Fibroblast of skin of left biceps (primary cell): ENCODE results near the gene CRELD2.

Experiments
- DNase-seq, 2 experiments: peaks; one replicate each; pipeline ENCODE4 v3.0.0-alpha.2; 2013; ENCODE audit warnings: low read depth in 2 of 2

Gene CRELD2

DNA sequence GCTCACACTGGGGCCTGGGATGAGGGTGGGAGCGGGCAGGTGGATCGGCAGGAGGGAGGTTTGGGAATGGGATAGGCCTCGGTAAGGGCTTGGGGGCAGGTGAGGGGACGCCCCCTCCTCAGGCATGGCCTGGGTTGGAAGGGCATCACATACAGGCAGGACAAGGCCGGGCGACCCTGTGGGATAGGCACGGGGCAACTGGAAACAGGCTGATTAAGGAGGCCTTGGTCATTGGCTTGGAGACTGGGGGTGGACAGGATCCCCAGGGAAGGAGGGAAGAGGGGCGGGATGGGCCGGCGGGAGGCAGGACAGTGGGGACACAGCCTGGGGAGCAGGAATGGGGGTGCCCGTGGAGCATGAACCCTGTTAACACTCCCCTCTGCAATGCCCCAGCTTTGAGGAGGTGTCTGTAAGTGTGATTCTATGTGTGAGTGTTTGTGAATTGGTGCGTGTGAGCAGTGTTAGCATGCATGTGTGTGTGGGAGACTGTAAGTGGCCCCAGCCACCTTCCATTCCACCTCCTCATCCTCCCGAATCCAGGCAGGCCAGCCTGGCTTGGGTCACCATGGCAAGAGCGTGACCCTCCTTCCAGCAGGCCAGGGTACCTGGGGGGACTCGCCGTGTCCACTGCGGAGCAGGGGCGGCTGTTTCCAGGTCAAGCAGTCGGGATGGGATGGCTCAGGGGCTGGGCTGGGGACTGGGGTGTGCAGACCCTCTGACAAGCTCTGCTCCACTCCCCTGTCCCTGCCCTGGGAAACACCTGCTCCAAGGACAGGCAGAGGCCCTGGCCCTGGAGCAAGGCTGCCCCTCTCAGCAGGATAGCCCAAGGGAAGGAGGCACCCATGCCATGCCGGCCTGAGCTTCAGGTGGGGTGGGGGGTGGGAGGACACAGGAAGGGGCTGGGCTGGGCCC lies 38.7 kb downstream of the CRELD2 start:
- no peak for DNase-seq

DNA sequence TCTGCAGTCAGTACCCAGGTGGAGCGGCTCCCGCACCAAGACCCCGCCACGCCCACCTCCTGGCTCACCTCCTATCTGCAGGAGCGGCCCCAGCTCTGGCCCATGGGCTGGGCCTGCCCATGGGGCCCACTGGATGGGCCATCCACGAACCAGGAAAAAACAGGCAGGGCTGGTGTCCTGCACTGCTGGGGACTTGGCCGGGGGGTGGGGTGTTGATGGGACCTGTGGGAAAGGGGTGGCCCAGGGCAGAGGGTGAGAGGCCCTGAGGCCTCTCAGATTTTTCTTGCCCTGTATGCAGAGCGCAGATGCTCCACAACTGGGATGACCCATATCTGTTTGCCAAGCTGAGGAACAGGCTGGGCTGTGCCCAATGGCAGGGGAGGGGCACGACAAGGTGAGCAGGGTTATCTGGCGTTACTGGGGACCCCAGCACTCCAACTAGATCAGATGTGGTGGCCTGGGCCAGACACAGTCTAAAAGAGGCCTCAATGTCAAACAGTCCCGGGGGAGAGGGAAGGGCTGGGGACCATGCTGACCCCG lies 39.5 kb downstream of the CRELD2 start:
- no peak for DNase-seq

DNA sequence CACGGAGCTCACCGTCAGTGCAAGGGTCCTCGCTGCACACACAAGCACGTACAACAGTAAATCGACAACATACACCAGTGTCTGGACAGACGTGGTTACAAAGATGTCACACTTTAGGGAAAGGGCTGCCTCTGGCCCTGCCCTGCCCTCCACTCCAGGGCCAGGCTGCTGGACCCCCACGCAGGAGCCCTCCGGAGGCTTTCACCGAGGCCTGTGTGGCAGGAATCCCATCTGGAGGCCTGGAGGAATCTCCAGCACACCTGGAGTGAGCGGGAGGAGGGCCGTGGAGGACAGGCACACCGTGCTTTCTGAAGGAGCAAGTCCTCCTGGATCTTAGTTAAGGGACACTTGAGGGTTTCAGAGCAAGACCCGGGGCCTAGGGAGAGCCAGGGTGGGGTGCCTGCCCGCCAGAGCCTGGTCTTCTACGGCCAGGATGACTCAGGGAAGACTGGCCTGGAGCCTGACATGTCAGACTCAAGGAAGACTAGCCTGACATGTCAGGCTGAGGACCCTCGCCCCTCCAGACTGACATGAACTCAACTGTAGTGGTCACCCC lies 40.0 kb downstream of the CRELD2 start:
- no peak for DNase-seq

DNA sequence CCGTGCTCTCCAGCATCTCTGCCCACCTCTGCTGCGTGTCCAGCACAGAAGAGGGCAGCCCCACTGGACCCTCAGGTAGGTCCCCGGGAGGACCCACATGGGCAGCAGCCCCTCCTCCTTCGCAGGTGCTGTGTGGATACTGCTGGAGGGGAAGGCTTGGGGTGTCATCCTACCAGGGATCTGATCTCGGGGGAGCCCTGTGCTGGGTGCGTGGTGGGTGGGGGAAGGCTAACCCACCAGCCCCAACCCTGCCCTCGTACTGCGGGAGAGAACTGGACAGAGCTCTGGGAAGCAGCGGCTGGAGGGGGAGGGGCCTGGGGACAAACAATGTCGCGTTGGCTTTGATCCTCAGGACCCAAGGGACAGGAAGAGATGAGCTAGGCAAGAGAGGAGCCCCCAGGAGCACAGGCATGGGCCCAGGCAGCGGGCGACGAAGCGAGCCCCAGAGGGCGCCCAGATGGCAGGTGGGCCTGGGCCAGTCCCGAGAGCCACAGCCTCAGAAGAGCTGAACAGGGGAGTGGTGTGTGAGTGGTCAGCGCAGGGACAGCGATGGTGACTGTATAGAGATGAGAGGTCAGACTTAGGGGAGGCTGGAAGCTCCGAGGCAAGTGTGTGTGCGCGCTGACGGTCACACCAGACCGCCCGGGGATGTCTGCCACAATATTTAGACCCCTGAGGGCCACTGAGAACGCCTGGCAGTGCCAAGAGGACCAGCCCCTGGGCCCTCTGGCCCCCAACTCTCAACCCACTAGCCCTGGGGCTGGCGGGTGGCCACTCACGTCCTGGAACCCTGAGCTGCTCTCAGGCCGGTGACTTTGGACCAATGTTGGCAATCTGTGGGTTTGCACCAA lies 40.7 kb downstream of the CRELD2 start:
- DNase-seq: no peak

DNA sequence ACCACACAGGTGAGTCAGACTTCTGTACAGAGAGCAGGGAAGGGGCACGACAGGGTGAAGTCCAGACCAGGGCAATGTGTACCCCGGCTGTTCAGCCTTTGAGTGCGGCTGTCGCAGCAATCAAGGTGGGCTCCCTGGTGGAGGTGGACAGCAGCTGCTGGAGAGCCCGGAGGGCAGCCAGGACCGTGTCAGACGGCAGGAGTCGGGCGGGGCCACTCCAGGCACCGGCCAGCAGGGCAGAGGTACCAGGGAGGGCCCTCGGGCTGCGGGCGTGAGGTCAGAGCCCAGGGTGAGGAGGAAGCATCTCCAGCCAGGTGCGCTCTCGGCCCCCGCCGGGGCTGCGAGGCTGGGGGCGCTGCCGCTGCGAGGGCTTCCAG lies 41.3 kb downstream of the CRELD2 start:
- DNase-seq: no peak

DNA sequence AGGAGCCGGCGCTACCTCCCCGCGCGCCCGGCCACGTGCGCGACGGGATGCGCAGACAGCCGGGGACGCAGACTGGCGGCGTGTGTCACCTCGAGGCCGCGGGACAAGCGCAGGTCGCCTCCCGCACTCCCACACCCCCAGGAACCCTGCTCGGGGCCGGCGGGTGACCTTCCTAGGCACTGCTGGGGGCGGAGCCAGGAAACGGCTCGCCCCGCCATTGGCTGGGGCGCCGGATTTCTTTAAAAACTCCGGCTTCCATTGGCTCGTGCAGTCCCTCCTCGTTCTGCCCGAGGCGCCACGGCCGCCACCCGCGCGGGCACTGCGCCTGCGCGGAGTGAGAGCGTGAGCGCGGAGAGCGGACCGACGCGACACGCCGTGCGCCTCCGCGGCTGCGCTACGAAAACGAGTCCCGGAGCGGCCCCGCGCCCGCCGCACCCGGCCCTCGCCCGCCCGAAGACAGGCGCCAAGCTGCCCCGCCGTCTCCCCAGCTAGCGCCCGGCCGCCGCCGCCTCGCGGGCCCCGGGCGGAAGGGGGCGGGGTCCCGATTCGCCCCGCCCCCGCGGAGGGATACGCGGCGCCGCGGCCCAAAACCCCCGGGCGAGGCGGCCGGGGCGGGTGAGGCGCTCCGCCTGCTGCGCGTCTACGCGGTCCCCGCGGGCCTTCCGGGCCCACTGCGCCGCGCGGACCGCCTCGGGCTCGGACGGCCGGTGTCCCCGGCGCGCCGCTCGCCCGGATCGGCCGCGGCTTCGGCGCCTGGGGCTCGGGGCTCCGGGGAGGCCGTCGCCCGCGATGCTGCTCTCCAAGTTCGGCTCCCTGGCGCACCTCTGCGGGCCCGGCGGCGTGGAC lies 41.9 kb downstream of the CRELD2 start, which contains the start of gene PIM3:
Gene PIM3 (plus strand): TSS at position 614 of the 846 bp plus-strand sequence. CDS start 176 bp downstream, at position 790.
- DNase-seq: peak; percentile 93 to 95

DNA sequence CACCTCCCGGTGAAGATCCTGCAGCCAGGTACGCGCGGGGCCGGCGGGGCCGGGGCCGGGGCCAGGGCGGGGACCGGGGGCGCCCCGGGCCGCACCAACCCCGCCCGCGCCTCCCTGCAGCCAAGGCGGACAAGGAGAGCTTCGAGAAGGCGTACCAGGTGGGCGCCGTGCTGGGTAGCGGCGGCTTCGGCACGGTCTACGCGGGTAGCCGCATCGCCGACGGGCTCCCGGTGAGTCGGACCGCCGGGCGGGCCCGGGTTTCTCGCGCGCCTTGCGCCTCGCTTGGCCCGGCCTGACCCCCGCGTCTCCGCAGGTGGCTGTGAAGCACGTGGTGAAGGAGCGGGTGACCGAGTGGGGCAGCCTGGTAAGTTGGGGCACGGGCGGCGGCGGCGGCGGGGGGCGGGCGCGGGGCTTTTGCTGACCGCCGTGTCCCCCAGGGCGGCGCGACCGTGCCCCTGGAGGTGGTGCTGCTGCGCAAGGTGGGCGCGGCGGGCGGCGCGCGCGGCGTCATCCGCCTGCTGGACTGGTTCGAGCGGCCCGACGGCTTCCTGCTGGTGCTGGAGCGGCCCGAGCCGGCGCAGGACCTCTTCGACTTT lies 42.7 kb downstream of the CRELD2 start:
- no peak for DNase-seq

DNA sequence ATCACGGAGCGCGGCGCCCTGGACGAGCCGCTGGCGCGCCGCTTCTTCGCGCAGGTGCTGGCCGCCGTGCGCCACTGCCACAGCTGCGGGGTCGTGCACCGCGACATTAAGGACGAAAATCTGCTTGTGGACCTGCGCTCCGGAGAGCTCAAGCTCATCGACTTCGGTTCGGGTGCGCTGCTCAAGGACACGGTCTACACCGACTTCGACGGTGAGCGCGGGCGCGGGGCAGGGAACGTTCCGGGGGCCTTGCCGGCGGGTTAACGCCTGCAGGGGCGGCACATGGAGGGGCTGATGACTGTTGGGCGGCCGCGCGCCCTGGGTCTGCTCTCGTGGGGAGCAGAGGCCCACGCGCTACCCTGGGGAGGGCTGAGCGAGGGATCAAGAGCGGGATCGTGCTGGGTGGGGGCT lies 43.2 kb downstream of the CRELD2 start:
- DNase-seq: no peak

DNA sequence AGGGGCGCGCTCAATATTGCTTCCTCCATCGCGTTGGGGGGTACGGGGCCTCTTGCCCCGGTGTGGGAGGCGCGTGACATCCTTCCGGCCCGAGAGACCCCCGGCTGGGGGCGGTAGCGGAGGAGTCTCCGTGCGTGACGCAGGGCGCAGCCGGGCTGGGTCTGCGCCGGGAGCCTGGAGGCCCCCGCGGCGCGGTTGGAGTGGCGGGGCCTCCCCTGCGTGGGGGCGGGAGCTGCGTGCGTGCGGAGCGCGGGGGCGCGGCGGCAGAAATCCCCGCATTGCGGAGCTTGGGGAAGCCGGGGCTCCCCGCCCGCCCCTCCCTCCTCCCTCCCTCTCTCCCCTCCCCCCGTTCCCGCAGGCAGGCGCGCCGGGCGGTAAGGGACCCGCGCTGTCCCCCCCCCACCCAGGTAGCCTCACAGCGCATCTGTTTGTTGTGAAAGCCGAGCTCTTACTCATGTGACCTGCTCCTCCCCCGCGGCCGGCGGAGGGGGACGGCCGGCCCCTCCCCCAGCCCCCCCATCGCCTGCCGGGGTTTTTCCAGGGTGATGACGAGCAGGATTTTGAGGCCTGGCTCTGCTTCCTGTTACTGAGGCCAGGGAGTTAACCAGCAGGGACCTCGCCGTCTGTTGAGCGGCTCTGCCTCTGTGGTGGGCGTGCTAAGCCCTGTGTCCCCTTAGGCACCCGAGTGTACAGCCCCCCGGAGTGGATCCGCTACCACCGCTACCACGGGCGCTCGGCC lies 43.7 kb downstream of the CRELD2 start:
- DNase-seq: peak; percentile 80

DNA sequence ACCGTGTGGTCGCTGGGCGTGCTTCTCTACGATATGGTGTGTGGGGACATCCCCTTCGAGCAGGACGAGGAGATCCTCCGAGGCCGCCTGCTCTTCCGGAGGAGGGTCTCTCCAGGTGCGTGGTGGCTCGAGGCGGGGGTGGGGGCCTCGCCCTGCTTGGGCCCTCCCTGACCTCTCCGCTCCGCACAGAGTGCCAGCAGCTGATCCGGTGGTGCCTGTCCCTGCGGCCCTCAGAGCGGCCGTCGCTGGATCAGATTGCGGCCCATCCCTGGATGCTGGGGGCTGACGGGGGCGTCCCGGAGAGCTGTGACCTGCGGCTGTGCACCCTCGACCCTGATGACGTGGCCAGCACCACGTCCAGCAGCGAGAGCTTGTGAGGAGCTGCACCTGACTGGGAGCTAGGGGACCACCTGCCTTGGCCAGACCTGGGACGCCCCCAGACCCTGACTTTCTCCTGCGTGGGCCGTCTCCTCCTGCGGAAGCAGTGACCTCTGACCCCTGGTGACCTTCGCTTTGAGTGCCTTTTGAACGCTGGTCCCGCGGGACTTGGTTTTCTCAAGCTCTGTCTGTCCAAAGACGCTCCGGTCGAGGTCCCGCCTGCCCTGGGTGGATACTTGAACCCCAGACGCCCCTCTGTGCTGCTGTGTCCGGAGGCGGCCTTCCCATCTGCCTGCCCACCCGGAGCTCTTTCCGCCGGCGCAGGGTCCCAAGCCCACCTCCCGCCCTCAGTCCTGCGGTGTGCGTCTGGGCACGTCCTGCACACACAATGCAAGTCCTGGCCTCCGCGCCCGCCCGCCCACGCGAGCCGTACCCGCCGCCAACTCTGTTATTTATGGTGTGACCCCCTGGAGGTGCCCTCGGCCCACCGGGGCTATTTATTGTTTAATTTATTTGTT lies 44.6 kb downstream of the CRELD2 start:
- no peak for DNase-seq

DNA sequence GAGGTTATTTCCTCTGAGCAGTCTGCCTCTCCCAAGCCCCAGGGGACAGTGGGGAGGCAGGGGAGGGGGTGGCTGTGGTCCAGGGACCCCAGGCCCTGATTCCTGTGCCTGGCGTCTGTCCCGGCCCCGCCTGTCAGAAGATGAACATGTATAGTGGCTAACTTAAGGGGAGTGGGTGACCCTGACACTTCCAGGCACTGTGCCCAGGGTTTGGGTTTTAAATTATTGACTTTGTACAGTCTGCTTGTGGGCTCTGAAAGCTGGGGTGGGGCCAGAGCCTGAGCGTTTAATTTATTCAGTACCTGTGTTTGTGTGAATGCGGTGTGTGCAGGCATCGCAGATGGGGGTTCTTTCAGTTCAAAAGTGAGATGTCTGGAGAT lies 45.2 kb downstream of the CRELD2 start:
- no peak for DNase-seq

DNA sequence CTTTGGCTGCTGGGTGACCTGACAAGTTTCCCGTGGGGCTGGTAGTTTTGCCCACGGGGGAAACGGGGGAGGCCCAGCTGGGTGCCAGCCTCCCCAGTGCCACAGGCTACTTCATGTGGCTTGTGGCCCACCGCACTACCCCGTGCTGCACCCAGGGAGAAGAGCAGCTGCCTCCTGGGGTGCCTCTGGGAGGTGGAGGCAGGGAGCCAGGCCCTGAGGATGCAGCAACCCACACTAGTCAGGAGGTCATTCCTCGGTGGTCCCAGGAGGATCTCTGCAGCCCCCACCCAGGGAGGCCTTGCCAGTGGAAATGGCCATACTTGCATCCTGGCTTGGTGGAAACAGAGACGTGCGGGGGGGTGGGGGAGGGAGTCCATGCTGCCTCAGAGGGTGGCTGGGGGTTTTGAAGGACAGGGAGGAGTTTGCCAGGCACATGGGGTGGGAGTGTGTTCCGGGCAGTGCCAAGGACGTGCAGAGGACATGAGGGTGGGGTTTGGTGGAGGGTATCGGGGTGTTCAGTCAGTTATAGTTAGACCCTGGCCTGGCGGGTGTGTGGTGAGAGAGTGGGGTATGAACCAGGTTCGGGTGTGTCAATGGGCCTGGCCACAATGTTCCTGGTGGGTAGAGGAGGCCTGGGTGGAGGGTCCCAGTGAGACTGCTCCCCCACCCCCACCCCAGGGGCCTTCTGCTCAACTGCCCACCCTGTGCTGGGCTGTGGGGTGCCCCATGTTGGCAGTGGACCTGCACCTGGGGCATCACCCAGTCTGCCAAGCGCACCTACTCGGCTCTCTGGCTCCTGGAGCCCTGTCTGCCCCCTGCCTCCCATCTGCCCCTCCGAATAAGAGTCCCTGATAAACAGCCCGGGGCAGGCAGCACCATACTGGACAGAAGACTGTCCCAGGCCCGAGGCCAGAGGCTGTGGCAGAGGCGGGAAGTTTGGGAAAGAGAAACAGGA lies 46.0 kb downstream of the CRELD2 start:
- DNase-seq: no peak

DNA sequence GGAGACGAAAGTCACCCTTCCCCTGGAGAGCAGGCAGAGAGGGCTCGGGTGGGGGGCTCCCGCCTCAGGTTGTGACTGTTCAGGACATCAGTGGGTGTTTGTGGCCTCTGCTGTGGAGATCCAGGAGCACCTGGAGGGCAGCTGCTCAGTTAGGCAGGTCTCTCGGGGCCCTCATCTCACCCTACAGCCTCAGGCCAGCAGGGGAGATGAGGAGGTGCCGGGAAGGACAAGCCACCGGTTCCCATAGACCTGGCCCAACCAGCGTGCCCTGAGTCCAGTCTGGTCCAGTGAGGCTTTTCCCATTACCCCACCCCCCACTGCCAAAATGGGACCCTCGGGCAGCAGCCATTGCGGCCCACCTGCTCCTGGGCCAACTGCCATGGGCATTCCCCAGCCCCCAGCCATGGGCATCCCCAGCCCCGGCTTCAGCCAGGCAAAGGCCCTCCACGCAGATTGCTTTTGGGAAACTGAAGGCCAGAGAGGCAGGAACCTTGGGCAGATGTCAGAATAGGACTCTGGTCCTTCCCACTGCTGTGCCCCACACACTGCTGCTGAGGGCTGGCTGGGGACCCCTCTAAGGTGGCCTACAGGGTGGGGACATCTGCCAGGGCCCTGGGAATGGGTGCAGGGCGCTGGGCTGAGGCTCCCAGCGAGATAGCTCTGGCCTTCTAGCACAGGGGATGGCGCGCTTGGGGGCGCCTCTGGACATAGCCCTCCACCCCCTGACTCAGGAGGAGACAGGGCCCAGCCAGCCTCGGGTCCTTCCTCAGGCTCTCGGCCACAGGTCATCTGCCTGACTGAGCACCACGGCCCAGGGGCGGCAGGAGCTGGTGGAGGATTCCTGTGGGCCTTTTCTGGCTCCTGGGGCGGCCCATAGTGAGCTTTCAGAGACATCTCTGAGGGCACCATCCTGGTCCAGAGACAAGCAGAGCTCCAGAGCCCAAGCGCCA lies 46.9 kb downstream of the CRELD2 start:
- DNase-seq: no peak

DNA sequence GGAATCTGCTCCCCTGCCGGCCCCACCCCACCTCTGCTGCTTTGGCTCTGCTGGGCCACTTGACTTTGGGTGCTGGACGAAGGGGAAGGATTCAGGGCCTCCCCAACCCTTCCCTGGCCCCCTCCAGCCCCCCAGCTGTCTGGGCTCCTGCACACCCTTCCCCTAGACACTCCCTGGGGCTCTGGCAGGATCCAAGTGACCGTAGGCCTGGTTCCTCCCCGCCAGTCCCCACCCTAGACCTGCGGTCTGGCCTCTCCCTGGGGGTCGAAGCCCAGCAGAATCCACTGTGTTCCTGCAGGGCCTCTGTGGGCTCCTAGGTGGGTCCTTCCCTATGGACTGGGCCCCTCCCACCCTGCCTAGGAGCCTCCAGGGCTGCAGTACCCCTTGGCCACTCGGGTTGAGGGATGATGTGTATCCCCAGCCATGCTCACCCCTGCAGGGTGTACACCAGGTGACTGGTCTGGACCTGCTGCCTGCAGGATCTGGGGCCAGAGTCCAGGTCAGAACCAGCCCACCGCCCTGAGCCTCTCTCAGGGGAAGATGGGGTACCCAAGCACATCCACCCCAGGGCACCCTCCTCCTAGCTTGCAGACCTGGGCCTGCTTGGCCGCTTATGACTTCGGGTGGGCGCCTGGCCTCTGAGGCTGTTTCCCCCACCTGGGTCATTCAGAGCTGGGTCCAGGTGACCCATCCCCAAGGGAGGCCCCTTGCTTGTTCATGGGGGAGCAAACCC lies 47.8 kb downstream of the CRELD2 start:
- DNase-seq: no peak

DNA sequence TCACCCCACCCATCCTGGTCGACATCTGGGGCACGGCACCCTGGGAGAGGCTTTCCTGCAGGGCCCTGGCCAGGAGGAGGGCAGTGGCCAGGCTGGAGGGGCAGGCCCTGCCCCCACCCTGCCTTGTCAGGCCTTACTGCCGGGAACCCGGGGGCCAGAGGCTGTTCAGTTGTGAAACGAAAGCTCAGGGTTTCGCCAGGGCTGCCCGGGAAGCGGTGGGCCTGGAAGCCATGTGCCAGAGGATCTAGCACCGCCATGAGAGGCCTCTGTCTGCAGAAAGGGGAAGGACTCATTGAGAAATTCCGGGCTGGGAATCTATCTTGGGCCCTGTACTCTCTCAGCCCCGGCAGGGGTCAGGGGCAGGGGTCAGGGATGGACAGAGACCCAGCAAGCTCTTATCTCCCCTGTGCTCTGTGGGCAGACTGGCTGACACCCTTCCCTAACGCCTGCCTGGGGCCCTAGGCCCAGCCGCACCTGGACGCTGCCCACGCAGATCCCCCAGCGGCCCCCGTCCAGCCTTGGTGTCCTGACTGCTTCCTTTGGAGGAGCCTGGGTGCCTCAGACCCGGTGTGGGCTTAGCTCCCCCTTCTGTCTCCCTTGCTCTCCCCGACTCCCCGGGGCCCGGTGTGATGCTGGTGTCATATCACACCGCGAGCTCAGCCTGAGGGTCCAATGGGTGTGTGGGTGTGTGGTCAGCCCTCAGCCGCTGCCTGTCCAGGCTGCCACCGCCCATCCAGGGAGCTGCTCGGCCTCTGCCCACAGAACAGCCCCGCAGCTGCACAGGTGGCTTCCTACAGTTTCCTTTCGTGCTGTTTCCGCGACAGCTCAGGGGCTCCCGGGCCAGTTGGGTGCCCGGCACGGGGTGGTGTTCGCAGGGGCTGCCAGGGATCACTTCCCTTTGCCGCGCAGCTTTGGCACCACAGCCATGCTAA lies 48.6 kb downstream of the CRELD2 start:
- no peak for DNase-seq
